GM12865 (cell line): Measurements from ENCODE around the gene HIGD1B.

Source experiments
- DNase-seq: peaks from one replicate; pipeline ENCODE4 v3.0.0; 2010; ENCODE audit warnings: low read depth
- H3K4me3 ChIP-seq: 2 replicates; pipeline ENCODE4 v1.5.1; 2011; ENCODE audit warnings: mild to moderate bottlenecking, low read depth, low read length, control low read depth
- TF ChIP-seq, protein P1 (sequence below): IDR thresholded peaks from 2 replicates; pipeline ENCODE4 v1.5.1; 2011; ENCODE audit warnings: low read length, control low read depth, low read depth, inconsistent platforms; ENCODE audit not compliant: insufficient read depth; ENCODE audit errors: missing control alignments

The HIGD1B gene

GRCh38 chr17:44840274-44840673 lies 7.4 kb upstream of the HIGD1B start:
- no peak overlapping the region for H3K4me3 ChIP-seq
- TF ChIP-seq, protein P1, sequence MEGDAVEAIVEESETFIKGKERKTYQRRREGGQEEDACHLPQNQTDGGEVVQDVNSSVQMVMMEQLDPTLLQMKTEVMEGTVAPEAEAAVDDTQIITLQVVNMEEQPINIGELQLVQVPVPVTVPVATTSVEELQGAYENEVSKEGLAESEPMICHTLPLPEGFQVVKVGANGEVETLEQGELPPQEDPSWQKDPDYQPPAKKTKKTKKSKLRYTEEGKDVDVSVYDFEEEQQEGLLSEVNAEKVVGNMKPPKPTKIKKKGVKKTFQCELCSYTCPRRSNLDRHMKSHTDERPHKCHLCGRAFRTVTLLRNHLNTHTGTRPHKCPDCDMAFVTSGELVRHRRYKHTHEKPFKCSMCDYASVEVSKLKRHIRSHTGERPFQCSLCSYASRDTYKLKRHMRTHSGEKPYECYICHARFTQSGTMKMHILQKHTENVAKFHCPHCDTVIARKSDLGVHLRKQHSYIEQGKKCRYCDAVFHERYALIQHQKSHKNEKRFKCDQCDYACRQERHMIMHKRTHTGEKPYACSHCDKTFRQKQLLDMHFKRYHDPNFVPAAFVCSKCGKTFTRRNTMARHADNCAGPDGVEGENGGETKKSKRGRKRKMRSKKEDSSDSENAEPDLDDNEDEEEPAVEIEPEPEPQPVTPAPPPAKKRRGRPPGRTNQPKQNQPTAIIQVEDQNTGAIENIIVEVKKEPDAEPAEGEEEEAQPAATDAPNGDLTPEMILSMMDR, result no peak
- peak; percentile 21 for DNase-seq

- DNase-seq, result no peak
- TF ChIP-seq, protein P1, result no peak
- no peak overlapping the region for H3K4me3 ChIP-seq
Measured at GRCh38 chr17:44840936-44841335, 6.7 kb upstream of the HIGD1B start.

- DNase-seq, result no peak
- TF ChIP-seq, protein P1, result no peak
- no peak overlapping the region for H3K4me3 ChIP-seq
Measured at GRCh38 chr17:44842748-44843147, 4.9 kb upstream of the HIGD1B start.

- TF ChIP-seq, protein P1, result no peak
- no peak for DNase-seq
- no peak overlapping the region for H3K4me3 ChIP-seq
Measured at GRCh38 chr17:44844390-44844830, 3.3 kb upstream of the HIGD1B start.

GRCh38 chr17:44846206-44846605 lies 1.5 kb upstream of the HIGD1B start:
- H3K4me3 ChIP-seq, result no peak overlapping the region
- no peak for DNase-seq
- TF ChIP-seq, protein P1, result no peak

GRCh38 chr17:44848257-44848795 lies 643 bp downstream of the HIGD1B start:
- DNase-seq, result no peak
- TF ChIP-seq, protein P1, result no peak
- no peak overlapping the region for H3K4me3 ChIP-seq

GRCh38 chr17:44848961-44849489 lies 1.3 kb downstream of the HIGD1B start:
- H3K4me3 ChIP-seq, result no peak overlapping the region
- no peak for DNase-seq
- TF ChIP-seq, protein P1, result no peak
